ENCODE data around the gene CHRNA3.
"Not testable (repeated sequence)": the region's sequence is repeated elsewhere in the genome, so short reads cannot be mapped to it uniquely, and the experiment has no call there.

The CHRNA3 gene

DNA sequence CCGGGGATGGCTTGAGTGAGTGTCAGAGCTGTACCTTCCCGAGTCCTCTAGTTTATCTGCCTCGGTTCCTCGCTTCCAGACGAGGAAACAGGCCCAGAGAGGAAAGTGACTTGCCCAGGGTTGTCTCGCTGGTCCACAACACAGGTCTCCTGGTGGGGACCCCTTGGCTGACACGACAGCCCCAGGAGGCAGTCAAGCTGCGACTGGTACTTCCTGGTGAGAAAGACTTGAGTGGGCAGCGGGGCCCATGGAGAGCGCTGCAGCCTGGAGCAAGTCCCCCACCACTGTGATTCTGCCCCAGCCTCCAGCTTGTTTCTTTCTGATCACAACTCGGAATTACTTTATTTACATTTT is 56.1 kb downstream of the CHRNA3 start:
- Mint-ChIP-seq H3K4me1 (peaks cover 23% of the 10 kb centered on the region), H3K36me3 (no peaks in the 10 kb centered on the region), H3K27ac (peak overlapping the region; percentile 83), H3K9me3 (no peaks in the 10 kb centered on the region), H3K4me3 (peak overlapping the region; percentile 77)
- ATAC-seq (peak; percentile 14), DNase-seq (ENCODE audit: low spot score in 2 of 2) (no peak)

DNA sequence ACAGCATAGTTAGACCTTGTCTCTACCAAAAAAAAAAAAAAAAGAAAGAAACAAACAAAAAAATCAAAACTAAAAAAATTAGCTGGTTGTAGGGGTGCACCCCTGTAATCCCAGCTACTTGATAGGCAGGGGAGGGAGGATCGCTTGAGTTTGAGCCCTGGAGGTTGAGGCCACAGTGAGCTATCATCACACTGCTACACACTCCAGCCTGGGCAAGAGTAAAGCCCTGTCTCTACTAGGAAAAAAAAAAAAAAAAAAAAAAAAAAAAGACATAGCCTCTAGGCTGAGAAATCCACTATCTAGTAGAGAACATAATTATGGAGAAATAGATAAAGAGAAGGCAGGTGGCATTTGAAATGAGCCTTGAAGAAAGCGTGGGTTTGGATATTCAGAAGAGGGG is 57.7 kb downstream of the CHRNA3 start:
- ATAC-seq (no peak), DNase-seq (ENCODE audit: low spot score in 2 of 2) (no peak)
- H3K36me3 Mint-ChIP-seq = no peaks in the 10 kb centered on the region
- no peaks in the 10 kb centered on the region for H3K9me3 Mint-ChIP-seq
- H3K4me1 Mint-ChIP-seq = peaks cover 23% of the 10 kb centered on the region
- no peak overlapping the region for H3K27ac Mint-ChIP-seq
- H3K4me3 Mint-ChIP-seq = no peak overlapping the region

DNA sequence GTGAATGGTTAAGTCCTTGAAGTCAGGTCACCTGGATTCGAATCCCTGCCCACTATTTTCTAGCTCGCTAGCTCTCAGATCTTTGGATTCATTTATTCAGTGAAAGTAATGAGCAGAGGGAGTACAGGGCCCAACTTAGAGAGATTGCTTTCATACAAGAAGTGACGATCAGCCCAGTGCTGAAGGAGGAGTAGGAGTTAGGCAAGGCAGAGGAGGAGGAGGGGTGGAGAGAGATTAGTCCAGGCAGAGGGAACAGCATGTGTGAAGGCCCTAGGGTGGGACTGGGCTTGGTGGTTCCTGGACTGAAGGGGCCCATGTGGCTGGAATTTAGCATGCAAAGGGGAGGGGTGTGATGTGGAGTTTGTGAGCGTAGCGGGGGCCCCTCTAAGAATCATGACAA is 59.3 kb downstream of the CHRNA3 start:
- Mint-ChIP-seq H3K27ac (peak overlapping the region; percentile 70), H3K36me3 (no peaks in the 10 kb centered on the region), H3K4me3 (no peak overlapping the region), H3K9me3 (no peaks in the 10 kb centered on the region), H3K4me1 (peaks cover 14% of the 10 kb centered on the region)
- ATAC-seq (no peak), DNase-seq (ENCODE audit: low spot score in 2 of 2) (no peak)

- not testable (repeated sequence) for H3K4me3 Mint-ChIP-seq; H3K36me3 Mint-ChIP-seq; ATAC-seq; H3K4me1 Mint-ChIP-seq; H3K9me3 Mint-ChIP-seq; H3K27ac Mint-ChIP-seq; DNase-seq (ENCODE audit: low spot score in 2 of 2)
Observed at GRCh38 chr15:78560201-78560600, 60.6 kb downstream of the CHRNA3 start.

DNA sequence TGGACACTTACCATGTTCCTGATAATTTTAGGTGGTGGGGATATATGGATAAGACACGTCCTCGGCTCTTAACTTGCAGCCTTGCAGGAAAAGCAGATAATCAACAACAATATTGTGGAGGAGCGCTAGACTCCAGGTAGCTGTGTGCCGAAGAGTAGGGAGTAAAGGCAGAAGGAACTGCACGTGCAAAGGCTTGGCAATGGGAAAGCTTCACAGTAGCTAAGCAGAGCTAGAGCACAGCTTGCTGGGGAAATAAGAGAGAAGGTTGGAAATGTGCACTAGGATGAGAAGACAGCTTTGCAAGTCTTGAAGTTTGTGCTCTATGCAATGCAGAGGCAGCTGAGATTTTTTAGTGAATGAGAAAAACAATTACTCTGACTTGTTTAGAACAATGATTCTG is 68.2 kb downstream of the CHRNA3 start:
- Mint-ChIP-seq H3K36me3 (peaks cover 40% of the 10 kb centered on the region), H3K4me3 (no peak overlapping the region), H3K4me1 (no peaks in the 10 kb centered on the region), H3K27ac (no peak overlapping the region), H3K9me3 (no peaks in the 10 kb centered on the region)
- ATAC-seq (no peak), DNase-seq (ENCODE audit: low spot score in 2 of 2) (no peak)

GRCh38 chr15:78551902-78552301 is 68.9 kb downstream of the CHRNA3 start:
- ATAC-seq (no peak), DNase-seq (ENCODE audit: low spot score in 2 of 2) (no peak)
- peaks cover 47% of the 10 kb centered on the region for H3K36me3 Mint-ChIP-seq
- H3K27ac Mint-ChIP-seq = no peak overlapping the region
- H3K4me3 Mint-ChIP-seq = no peak overlapping the region
- no peaks in the 10 kb centered on the region for H3K4me1 Mint-ChIP-seq
- no peaks in the 10 kb centered on the region for H3K9me3 Mint-ChIP-seq

DNA sequence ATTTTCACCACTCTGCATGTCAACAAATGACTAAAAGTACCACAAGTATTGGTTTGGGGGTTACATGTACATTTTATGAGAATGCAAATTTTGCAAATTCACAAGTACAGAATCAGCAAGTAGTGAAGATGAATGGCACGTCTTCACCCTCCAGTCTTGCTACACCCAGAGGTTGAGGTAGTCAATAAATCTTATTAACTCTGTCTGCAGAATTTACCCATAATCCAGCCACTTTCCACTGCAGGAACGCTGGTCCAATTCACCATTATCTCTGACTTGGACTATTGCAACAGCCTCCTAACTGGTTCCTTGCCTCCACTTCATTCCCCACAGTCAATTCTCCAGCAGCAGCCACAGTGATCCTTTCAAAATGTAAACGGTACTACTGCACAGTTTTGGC is 70.0 kb downstream of the CHRNA3 start:
- no peak for ATAC-seq
- H3K4me1 Mint-ChIP-seq = no peaks in the 10 kb centered on the region
- no peak for DNase-seq (ENCODE audit: low spot score in 2 of 2)
- H3K36me3 Mint-ChIP-seq = peaks cover 58% of the 10 kb centered on the region
- no peak overlapping the region for H3K4me3 Mint-ChIP-seq
- H3K27ac Mint-ChIP-seq = no peak overlapping the region
- no peaks in the 10 kb centered on the region for H3K9me3 Mint-ChIP-seq

- ATAC-seq = no peak
- H3K4me1 Mint-ChIP-seq = no peaks in the 10 kb centered on the region
- no peak overlapping the region for H3K4me3 Mint-ChIP-seq
- H3K36me3 Mint-ChIP-seq = peaks cover 64% of the 10 kb centered on the region
- no peaks in the 10 kb centered on the region for H3K9me3 Mint-ChIP-seq
- DNase-seq (ENCODE audit: low spot score in 2 of 2) = no peak
- H3K27ac Mint-ChIP-seq = no peak overlapping the region
Observed at GRCh38 chr15:78550194-78550593, 70.6 kb downstream of the CHRNA3 start.

Data from stimulated activated effector memory CD8-positive, alpha-beta T cell treated with anti-CD3 and anti-CD28 coated beads, Interleukin-12 subunit alpha, Interleukin-12 subunit beta, amount 100 ng/mL, for 72 hours (primary cell).